Activated naive CD8-positive, alpha-beta T cell treated with anti-CD3 and anti-CD28 coated beads for 36 hours (primary cell): ENCODE results near the gene PADI3. TPM values are rescaled to one million over a fixed set of nuclear protein-coding genes. Genes with fewer than 3 reads are reported as not detected.

Experiments used
- DNase-seq: peaks from one replicate; pipeline ENCODE4 v3.0.0; 2021
- H3K27ac Mint-ChIP-seq: one replicate; pipeline ENCODE4 v1.8.0; 2022; ENCODE audit warnings: mild to moderate bottlenecking, moderate library complexity, mixed read lengths
- H3K27me3 Mint-ChIP-seq: one replicate; pipeline ENCODE4 v1.8.0; 2022; ENCODE audit warnings: mild to moderate bottlenecking, mixed read lengths
- H3K36me3 Mint-ChIP-seq: one replicate; pipeline ENCODE4 v1.8.0; 2021; ENCODE audit warnings: mild to moderate bottlenecking, mixed read lengths
- H3K4me1 Mint-ChIP-seq: one replicate; pipeline ENCODE4 v1.8.0; 2021; ENCODE audit warnings: mixed read lengths
- H3K4me3 Mint-ChIP-seq: one replicate; pipeline ENCODE4 v1.8.0; 2022; ENCODE audit warnings: mild to moderate bottlenecking, moderate library complexity, mixed read lengths
- H3K9me3 Mint-ChIP-seq: one replicate; pipeline ENCODE4 v1.8.0; 2022; ENCODE audit warnings: mixed read lengths
- total RNA-seq, 2 experiments: library from RNA; stranded (reverse); gene quantifications; one replicate each; pipeline ENCODE4 v1.2.3, GENCODE V29; 2021

Gene PADI3
- total RNA-seq, 2 experiments from 2014 or later, result not detected

DNA sequence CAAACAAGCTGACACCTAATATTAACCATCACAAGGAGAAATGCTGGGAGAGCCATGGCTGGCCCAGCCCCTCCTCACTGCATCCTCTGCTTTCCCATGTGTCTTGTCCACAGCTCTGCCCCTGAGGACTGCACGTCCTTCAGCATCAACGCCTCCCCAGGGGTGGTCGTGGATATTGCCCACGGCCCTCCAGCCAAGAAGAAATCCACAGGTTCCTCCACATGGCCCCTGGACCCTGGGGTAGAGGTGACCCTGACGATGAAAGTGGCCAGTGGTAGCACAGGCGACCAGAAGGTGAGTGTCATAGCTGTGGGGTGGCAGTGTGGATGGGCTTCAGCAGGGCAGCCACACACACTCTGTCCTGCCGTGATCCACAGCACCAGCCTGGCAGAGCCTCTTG, 82.0 kb downstream of the PADI3 start:
- Mint-ChIP-seq H3K27ac (no peak overlapping the region), H3K4me3 (no peak overlapping the region), H3K36me3 (no peaks in the 10 kb centered on the region), H3K4me1 (no peaks in the 10 kb centered on the region), H3K27me3 (peaks cover 19% of the 10 kb centered on the region), H3K9me3 (no peaks in the 10 kb centered on the region)
- no peak for DNase-seq

DNA sequence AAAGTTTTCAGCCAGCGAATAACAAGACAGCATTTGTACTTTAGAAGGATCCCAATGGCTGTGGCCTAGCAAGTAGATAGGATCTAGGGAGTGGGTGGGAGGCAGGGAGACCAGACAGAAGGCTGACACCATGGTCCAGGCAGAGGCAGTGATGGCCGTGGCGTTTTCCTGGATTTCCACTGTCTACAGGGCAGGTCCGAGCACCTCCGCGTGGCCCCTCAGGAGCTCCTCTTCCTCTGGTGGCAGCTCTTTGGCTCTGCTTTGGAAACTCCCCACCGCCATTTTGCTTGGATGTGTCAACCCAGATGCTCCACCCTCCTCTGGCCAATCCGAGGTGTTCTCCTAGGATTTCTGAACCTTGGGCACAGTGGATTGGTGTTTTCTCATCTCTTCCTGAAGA, 84.2 kb downstream of the PADI3 start:
- Mint-ChIP-seq H3K27me3 (peaks cover 23% of the 10 kb centered on the region), H3K4me1 (peaks cover 3% of the 10 kb centered on the region), H3K36me3 (no peaks in the 10 kb centered on the region), H3K9me3 (no peaks in the 10 kb centered on the region), H3K27ac (no peak overlapping the region), H3K4me3 (no peak overlapping the region)
- no peak for DNase-seq

Other genes starting within 250 kb of the PADI3 start
- 10 to 100 TPM; 24.3 to 26.8 TPM for gene ATP13A2, start 237.2 kb upstream of the PADI3 start, total RNA-seq
- 100 to 1,000 TPM; 144 to 171 TPM for gene SDHB, start 195.1 kb upstream of the PADI3 start, total RNA-seq
- gene PADI2, start 129.6 kb upstream of the PADI3 start, total RNA-seq, result under 1 TPM in 1 of 2 experiments, not detected in 1; 0.06 TPM
- gene PADI1, start 44.0 kb upstream of the PADI3 start, total RNA-seq, result not detected
- gene PADI4, start 59.1 kb downstream of the PADI3 start, total RNA-seq, result 1 to 10 TPM; 3.7 to 4.2 TPM
- gene PADI6, start 123.1 kb downstream of the PADI3 start, total RNA-seq, result not detected
- gene RCC2, start 190.6 kb downstream of the PADI3 start, total RNA-seq, result 100 to 1,000 TPM; 192 to 196 TPM